GM19025 (cell line): ENCODE data around the gene MSL1.
A peak's percentile ranks its signal among the peaks of the same experiment; 100 is the strongest.

Source experiments
- ATAC-seq: cut with Tn5 transposase; IDR thresholded peaks from one replicate; pipeline ENCODE4 v1.9.1; 2021; ENCODE audit warnings: mild to moderate bottlenecking, low read depth, moderate library complexity; ENCODE audit not compliant: unreplicated experiment

MSL1 gene

DNA sequence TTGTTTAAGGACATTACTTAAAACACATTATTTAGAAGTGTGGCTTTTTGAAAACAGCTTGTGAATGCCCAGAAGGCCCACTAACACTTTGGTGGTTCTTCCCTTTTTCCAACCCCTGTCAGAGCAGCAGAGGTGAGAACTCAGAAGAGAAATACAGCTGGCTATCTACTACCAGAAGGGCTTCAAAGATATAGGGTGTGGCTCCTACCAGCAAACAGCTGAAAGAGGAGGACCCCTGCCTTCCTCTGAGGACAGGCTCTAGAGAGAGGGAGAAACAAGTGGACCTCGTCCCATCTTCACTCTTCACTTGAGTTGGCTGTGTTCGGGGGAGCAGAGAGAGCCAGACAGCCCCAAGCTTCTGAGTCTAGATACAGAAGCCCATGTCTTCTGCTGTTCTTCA is 48.6 kb downstream of the MSL1 start:
- ATAC-seq = no peak

DNA sequence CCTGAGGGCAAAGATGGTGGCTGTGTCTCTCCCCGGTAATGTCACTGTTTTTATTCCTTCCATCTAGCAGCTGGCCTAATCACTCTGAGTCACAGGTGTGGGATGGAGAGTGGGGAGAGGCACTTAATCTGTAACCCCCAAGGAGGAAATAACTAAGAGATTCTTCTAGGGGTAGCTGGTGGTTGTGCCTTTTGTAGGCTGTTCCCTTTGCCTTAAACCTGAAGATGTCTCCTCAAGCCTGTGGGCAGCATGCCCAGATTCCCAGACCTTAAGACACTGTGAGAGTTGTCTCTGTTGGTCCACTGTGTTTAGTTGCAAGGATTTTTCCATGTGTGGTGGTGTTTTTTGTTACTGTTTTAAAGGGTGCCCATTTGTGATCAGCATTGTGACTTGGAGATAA is 50.0 kb downstream of the MSL1 start:
- ATAC-seq = no peak

DNA sequence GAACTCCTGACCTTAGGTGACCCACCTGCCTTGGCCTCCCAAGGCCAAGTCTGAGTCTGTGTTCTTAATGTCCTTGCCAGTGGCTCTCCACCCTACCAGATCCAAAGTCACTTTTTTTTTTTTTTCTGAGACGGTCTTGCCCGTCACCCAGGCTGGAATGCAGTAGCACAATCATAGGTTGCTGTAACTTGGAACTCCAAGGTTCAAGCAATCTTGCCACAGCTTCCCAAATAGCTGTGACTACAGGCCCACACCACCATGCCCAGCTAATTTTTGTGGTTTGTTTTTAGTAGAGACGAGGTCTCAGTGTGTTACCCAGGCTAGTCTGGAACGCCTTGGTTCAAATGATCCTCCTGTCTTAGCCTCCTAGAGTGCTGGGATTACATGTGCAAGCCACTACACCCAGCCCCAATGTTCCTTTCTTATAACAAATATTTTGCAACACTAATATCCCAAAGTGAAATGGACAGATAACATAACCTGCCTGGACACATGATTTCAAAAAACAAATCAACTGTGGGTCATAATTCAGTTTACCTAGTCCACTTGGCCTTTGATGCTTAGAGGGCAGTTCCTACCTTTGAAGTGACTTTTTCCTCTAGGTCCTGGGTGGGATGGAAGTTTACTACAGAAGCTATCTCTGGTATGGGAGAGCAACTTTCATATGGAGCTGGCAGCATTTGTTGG is 51.5 kb downstream of the MSL1 start:
- no peak for ATAC-seq

GRCh38 chr17:40173778-40174135 is 52.0 kb downstream of the MSL1 start:
- no peak for ATAC-seq

DNA sequence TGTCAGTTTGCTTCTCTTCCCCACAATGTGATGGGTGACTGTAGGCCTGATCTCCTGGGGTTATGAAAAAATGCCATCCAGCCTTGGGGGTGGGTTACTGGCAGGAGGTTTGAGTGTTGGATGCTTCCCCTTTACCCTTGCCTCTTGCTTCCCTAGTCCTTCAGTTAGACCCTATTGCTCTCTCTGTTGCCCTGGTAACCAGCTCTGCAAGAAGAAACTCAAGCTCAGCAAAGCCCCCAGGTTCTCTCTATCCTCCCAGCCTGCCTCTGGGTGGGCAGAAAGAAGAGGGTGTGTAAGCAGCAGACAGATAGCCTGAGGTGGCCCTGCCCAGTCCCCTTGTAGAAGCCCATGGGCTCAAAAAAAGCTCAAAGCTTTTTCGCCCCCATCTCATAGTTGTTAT is 52.7 kb downstream of the MSL1 start:
- no peak for ATAC-seq

- ATAC-seq = no peak
Observed at GRCh38 chr17:40175928-40176753, 54.4 kb downstream of the MSL1 start.

- no peak for ATAC-seq
Observed at GRCh38 chr17:40176754-40177110, 55.0 kb downstream of the MSL1 start.

DNA sequence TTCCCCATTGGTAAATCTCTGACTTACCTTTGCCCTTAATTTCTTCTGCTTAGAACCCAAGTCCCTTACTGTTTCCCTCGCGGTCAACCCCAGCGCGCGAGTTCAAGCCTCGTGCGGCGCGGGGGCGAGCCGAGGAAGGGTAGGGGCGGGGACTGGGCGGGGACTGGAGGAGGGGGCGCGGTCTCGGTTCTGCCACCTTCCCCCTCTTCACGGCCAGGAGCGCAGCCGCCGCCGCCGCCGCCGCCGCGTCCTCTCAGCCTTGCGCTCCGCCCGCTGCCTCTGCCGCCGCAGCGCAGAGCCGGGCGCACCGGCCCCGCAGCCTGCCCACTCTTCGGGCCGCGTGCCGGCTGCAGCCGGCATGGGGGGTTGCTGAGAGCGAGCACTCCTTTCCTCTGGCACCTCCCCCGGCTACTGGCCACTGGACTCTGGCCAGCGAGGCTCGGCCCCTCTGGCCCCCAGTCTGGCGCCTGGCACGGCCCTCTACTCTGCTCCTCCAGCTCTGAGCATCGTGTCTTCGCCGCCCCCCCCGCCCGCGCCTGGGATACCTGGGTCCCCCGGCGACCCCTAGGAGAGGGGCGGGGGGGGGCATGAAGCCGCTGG is 55.6 kb downstream of the MSL1 start, which contains the start of gene RAPGEFL1:
TSS of gene RAPGEFL1 (plus strand) at position 196 of the 600 bp plus-strand sequence. CDS start at position 588, 392 bp downstream.
- ATAC-seq = peak; percentile 64

- no peak for ATAC-seq
Observed at GRCh38 chr17:40178021-40178601, 56.3 kb downstream of the MSL1 start.

GRCh38 chr17:40178660-40179059 is 56.9 kb downstream of the MSL1 start:
- no peak for ATAC-seq

GRCh38 chr17:40179923-40180659 is 58.3 kb downstream of the MSL1 start:
- ATAC-seq = no peak

DNA sequence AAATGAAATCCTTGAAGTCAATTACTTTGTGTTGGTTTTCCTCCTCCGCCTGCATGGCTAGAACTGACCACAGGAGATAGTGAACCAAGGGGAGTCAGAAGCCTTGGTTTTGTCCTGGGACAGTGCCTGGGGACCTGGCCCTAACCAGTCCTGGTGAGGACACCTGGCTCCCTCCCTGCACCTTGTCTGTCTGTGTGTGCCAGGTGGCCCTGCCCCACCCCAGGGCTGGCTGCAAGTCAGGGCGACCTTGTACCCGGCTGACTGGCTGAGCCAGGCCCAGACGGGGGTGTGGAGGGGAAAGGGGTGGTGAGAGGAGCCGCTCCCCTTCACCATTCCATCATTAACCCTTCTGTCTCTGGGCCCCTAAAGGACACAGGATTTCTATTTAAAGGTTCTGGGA is 58.9 kb downstream of the MSL1 start:
- no peak for ATAC-seq

DNA sequence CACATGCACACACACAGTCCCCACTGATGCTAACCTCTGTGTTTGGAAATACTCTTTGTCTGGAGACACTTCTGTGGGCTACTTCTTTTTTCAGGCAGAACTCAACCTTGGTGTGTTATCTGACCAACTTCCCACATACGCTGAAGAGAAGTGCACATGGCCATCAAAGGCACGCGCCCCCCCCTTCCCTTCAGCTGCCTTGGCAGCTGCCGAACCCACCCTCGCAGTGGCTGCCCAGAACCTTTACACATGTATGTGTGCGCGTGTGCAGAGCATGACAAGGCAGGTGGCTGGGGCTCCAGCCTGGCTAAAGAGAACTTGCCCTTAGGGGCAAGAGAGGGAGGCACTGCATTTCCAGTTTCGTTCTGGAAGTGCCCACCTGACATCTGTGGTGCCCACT is 59.4 kb downstream of the MSL1 start:
- ATAC-seq = no peak

DNA sequence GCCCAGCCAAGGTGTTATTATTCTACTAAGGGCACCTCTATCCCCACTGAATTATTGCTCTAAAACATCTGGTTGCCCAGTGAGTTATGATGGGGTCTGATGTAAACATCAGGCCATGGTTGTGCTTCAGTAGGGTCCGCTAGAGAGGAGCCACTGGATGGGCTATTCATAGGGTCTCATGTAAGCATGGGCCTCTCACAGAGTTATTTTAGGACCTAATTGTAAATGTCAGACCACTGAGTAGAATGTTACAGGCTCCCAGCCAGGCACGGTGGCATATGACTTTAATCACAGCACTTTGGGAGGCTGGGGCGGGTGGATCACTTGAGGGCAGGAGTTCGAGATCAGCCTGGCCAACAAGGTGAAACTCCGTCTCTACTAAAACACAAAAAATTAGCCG is 60.8 kb downstream of the MSL1 start:
- ATAC-seq = no peak
